HG03097 (cell line): Measurements from ENCODE around the gene ADCK1.
"Not testable (repeated sequence)": the region's sequence is repeated elsewhere in the genome, so short reads cannot be mapped to it uniquely, and the experiment has no call there.

Source experiments
- ATAC-seq: cut with Tn5 transposase; IDR thresholded peaks from one replicate; pipeline ENCODE4 v1.9.1; 2021; ENCODE audit not compliant: unreplicated experiment, low FRiP score

Gene ADCK1

DNA sequence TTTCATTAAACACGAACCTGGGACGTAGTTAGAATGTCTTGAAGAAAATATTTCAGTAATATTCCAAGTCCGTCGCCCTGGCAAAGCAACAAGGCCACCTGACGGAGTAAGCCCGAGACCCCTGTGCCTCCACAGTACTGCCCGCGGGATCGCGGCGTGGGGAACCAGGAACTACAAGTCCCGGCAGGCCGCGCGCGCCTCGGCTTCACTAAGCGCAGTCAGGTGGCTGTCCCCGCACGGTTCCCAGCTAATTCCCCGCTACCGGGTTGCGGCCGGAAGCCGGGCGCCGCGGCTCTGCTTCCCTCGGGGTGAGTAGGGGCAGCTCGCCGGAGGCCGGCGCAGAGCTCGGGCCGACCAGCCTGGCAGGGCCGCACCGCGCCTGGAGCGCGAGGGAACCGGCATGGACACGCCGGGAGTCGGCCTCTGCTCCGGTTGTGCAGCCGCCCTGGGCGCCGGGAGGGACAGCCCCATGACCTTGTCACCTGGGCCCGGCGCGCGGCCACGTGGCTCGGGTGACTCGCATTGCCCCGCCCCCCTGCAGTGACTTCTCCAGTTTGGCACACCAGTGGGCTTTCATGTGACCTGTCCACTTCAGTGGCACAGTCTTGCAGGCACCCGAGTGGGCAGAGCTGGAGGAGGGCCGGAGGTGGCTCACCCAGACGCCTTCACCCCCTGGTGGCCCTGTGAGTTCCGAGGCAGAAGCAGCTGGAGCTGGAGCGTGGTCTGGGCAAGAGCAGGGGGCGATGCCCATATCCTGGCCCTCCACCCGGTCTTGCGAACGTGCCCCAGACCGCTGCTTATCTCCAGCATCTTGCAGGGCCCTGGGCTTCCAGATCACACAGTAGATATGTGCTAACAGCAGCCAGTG, at the start of gene ADCK1:
Gene ADCK1 (plus strand): TSS at position 247 of the 868 bp plus-strand sequence. CDS start 18,870 bp downstream, outside the sequence.
- ATAC-seq = peak; percentile 93

- no peak for ATAC-seq
Measured at GRCh38 chr14:77752266-77752665, 47.6 kb upstream of the ADCK1 start.

DNA sequence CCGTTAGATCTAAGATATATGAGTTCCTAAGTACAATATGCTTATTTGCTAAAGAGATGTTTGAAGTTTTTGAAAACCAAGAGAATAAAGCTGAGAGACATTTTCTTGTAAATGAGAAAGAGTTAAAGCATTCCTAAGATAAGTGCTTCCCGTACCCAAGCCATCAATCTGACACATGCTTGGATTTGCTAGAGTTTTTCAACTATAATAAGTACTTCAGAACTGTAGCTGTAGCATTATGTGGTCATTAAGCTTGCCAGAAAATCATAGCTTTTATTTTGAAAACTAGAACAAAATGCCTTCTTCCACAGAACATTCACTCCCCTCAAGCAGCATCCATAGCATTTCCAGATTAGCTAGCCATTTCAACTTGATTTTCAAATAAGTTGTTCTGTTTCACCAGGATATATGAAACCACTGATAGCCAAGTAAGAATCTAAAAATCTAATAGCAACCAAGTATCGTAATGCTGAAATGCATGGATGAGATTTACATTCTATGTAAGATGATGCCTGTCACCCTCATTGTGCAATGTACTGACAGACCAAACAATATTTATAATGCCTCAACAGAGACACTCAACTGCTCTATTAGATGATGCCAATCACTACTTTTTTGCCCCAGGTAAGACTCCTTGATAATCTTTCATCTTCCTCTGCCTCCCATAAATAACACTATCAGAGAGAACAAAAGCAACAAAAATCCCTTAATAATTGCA, 47.0 kb upstream of the ADCK1 start:
- no peak for ATAC-seq

GRCh38 chr14:77760381-77761204, 39.3 kb upstream of the ADCK1 start, which contains the start of gene SNW1:
SNW1 (minus strand) TSS chr14:77761156; CDS start chr14:77761127, 29 bp downstream.
- peak; percentile 94 for ATAC-seq

DNA sequence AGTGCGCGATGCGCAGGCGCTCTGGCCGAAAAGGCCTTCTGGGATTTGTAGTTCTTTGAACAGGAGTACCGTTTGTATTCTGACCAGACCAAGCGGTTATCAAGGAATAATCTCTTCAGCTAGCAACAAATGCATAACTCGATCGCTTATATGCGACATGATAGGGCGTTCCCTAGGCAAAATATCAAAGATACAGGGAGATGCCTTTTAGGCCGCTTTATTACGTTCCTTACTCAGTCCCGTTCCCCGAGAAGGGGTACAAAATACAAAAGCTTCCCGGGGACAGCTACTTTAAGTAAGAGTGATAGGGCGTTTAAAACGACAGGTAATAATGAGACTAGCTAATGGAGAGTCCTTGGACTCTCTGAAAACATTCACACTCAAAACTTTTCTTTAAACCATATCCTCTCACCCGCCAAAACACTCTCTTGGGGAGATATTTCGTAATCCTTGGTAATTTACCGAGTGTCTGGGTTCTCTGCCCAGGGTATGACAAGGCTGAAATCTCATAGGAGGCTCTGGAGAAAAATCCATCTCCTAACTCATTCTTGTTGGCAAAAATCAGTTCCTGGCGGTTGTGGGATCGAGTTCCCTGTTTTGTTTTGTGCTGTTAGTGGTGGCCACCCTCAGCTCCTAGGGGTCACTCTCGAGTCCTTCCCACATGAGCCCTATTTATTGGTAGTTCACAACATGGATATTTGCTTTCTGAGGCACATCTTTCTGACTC, 38.5 kb upstream of the ADCK1 start:
- ATAC-seq = no peak

DNA sequence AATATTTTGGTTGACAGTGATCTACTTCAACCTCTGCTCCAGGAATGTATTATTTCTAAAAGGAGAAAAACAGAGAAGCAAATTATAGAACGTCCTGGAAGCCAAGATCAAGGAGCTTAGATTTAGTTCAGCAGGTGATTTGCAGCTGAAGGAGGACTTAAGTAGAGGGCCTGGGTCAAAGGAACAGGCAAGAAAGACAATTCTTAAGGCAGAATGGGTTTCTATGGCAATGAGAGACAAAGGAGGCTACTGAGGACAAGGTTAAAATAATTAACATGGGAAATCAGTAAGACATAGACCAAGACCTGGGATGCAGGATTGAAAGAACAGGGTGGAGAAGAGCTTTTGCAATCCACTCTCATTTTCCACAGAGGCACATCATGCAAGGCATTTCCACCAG, 36.6 kb upstream of the ADCK1 start:
- no peak for ATAC-seq

DNA sequence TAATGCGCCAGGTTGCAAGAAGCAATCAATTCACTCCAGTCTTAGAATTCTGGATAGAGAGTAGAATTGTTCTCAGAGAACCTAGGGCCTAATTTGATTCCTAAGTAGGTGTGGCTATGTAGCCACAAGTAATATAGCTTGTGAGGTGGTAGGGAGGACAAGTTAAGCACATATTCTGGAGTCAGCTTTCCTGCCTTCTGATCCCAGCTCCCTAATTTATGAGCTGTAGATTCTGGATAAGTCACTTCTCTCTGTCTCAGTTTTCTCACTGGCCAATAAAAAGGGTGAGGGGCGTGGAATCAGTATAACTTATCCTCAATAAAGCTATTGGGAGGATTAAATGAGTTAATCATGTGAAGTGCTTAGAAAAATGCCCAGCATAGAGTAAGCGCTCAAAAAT, 35.9 kb upstream of the ADCK1 start:
- ATAC-seq = no peak

- ATAC-seq = not testable (repeated sequence)
Measured at GRCh38 chr14:77768442-77769069, 31.4 kb upstream of the ADCK1 start.

DNA sequence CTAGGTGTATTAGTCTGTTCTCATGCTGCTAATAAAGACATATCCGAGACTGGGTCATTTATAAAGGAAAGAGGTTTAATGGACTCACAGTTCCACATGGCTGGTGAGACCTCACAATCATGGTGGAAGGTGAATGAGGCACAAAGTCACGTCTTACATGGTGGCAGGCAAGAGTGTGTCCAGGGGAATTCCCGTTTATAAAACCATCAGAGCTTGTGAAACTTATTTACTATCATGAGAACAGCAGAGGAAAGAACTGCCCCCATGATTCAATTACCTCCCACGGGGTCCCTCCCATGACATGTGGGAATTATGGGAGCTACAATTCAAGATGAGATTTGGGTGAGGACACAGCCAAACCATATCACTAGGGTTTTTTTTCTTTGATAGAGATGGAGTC, 25.9 kb upstream of the ADCK1 start:
- ATAC-seq = not testable (repeated sequence)

DNA sequence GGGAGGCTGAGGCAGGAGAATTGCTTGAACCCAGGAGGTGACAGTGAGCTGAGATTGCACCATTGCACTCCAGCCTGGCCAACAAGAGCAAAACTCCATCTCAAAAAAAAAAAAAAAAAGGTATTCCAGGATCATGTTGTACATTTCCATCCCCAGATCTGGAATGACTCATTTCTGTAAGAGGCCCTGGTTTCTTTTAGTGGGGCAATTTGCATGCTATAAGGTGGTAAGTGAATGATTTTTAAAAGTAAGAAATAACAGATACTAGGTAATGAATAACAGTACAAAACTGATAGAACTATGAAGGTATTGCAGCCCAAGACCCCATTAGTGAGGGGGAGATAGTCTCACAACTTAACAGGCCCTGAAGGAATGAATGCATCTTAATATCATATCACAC, 17.7 kb upstream of the ADCK1 start:
- no peak for ATAC-seq

GRCh38 chr14:77786148-77786547, 13.8 kb upstream of the ADCK1 start:
- ATAC-seq = no peak

DNA sequence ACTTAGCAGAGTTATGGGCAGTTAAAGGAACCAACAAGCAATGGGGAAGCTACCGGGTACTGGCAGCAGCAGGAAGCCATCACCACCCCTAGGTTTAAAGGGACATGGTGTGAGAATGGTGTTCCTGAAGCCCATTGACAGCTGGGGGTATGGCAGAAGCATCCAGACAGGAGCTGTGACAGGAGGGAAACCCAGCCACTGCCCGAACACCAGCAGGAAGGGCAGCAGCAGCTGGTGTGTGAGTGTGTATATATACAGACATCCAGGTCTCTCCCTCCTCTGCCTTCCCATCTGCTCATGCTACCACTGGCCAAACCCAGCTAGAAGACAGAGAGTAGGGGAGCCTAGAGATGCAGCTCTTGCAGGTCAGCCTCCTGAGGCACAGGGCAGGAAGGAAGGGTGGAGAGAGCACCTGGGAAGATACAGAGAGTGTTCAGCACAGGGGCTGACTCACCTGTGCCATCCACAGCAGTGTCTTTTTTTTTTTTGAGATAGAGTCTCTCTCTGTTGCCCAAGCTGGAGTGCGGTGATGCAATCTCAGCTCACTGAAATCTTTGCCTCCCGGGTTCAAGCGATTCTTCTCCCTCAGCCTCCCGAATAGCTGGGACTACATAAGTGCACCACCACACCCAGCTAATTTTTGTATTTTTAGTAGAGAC, 9.2 kb upstream of the ADCK1 start:
- ATAC-seq = no peak

GRCh38 chr14:77791225-77791600, 8.7 kb upstream of the ADCK1 start:
- no peak for ATAC-seq

- ATAC-seq = not testable (repeated sequence)
Measured at GRCh38 chr14:77793255-77793654, 6.7 kb upstream of the ADCK1 start.

- no peak for ATAC-seq
Measured at GRCh38 chr14:77794357-77794756, 5.6 kb upstream of the ADCK1 start.

GRCh38 chr14:77799456-77799855, 453 bp upstream of the ADCK1 start:
- not testable (repeated sequence) for ATAC-seq

GRCh38 chr14:77800814-77801213, 905 bp downstream of the ADCK1 start:
- ATAC-seq = no peak

DNA sequence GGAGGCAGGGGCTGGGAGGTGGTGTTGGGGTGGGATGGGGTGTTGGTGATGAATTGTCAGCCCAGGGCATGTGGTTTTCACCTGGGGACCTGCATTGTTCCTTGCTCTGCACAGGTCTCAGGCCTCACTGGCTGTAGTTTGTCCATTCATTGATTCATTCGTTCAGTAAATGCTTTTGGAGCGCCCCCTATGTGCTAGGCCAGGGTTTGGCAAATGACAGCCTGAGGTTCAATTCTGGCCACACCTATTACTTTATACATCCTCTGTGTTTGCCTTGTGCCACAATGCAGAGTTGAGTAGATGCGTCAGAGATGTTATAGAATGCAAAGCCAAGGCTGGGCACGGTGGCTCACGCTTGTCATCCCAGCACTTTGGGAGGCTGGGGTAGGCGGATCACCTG, 4.7 kb downstream of the ADCK1 start:
- ATAC-seq = no peak

DNA sequence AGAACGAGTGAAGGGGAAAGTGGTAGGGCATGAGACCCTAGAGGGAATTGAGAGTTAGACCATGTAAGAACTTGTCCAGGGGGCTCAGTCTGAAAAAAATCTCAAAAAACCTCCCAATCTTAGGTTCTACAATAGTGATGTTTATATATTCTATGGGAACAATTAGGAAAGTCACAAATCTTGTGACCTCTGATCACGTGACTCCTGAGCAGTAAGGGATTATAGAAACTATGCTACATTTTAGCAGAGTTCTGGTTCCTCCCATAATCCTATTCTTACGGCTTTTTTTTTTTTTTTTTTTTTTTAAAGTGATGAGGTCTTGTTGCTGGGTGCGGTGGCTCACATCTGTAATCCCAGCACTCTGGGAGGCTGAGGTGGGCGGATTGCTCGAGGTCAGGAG, 5.8 kb downstream of the ADCK1 start:
- no peak for ATAC-seq
